Lung (tissue), 12 donors: ENCODE data around the gene ALKBH5. TPM values are rescaled to one million over a fixed set of nuclear protein-coding genes. Genes with fewer than 3 reads are reported as not detected.

Experiments
- ATAC-seq: fragments of 200-7000 bp; cut with Tn5 transposase; one replicate; pipeline ENCODE4 v1.9.1; 2020; ENCODE audit warnings: moderate number of reproducible peaks; ENCODE audit not compliant: insufficient read depth, low FRiP score
- DNase-seq, 3 donors: peaks; one replicate each; pipeline ENCODE4 v3.0.0-alpha.2; 2013 to 2017
- H3K27ac ChIP-seq, 2 donors: one replicate each; pipeline ENCODE4 v1.5.1; 2013; ENCODE audit warnings: mild to moderate bottlenecking in 2 of 2, moderate library complexity in 2 of 2, control low read depth in 1 of 2, inconsistent platforms in 1 of 2, low read depth in 1 of 2, low read length in 1 of 2
- H3K27me3 ChIP-seq, 3 donors: one replicate each; pipeline ENCODE4 v1.5.1; 2013; ENCODE audit warnings: low read length in 2 of 3; ENCODE audit not compliant: control insufficient read depth in 3 of 3, insufficient read depth in 3 of 3
- H3K36me3 ChIP-seq, 4 donors: one replicate each; pipeline ENCODE4 v1.5.1; 2013; ENCODE audit warnings: low read length in 4 of 4, mild to moderate bottlenecking in 1 of 4, moderate library complexity in 1 of 4; ENCODE audit not compliant: control insufficient read depth in 4 of 4, insufficient read depth in 4 of 4
- H3K4me1 ChIP-seq, 5 donors: one replicate each; pipeline ENCODE4 v1.5.1; 2013; ENCODE audit warnings: low read length in 5 of 5, mild to moderate bottlenecking in 2 of 5, moderate library complexity in 1 of 5; ENCODE audit not compliant: control insufficient read depth in 5 of 5, insufficient read depth in 5 of 5
- H3K4me3 ChIP-seq: one replicate; pipeline ENCODE4 v1.5.1; 2013; ENCODE audit warnings: mild to moderate bottlenecking, control low read depth, moderate library complexity
- H3K9ac ChIP-seq, 2 donors: one replicate each; pipeline ENCODE4 v1.5.1; 2013; ENCODE audit warnings: low read length in 2 of 2, control low read depth in 1 of 2; ENCODE audit not compliant: insufficient read depth in 1 of 2
- H3K9me3 ChIP-seq, 4 donors: one replicate each; pipeline ENCODE4 v1.5.1; 2013; ENCODE audit warnings: low read length in 3 of 4, mild to moderate bottlenecking in 1 of 4, moderate library complexity in 1 of 4; ENCODE audit not compliant: control insufficient read depth in 4 of 4, insufficient read depth in 3 of 4
- CTCF ChIP-seq: IDR thresholded peaks from 2 replicates; pipeline ENCODE4 v1.5.1; 2012; ENCODE audit warnings: mild to moderate bottlenecking; ENCODE audit errors: control extremely low read depth, extremely low read depth
- WGBS, 2 donors: extraction: QIAGEN DNeasy Blood & Tissue Kit; methylation state at CpG; one replicate each; pipeline ENCODE4 v1.1.7; 2013; 5-methylcytosine and 5-hydroxymethylcytosine counted together
- polyA plus RNA-seq, 2 donors: library from polyadenylated mRNA; stranded (reverse); fragments of 200-250 nt; gene quantifications; one replicate each; pipeline ENCODE4 v1.2.1, GENCODE V29; 2013
- total RNA-seq, 2 donors: library from RNA; depleted of rRNA in 1 of 2; stranded (reverse); fragments of >200 nt in 1 of 2; gene quantifications; one replicate each; pipeline ENCODE4 v1.2.1, GENCODE V29; 2014 to 2021
- donor health status: control.
- donor health status: control.
- donor health status: Bipolar disorder and iron deficiency.
- donor health status: healthy.
- donor health status: DM: yes; HTN: yes; CAD: no.

The ALKBH5 gene
- total and polyA plus RNA-seq, 4 donors, result 30.2 to 104 (median 59.8) TPM

- Histone ChIP-seq H3K36me3 (peaks cover 6 to 31% (median 12%) of the 10 kb centered on the region in 4 donors), H3K4me1 (peaks cover 15 to 34% (median 18%) of the 10 kb centered on the region in 5 donors), H3K9me3 (no peaks in the 10 kb centered on the region), H3K9ac (peak within 1 kb of the TSS; percentile 55 to 65), H3K4me3 (peak within 1 kb of the TSS; percentile 91), H3K27me3 (no peaks in the 10 kb centered on the region), H3K27ac (peak within 1 kb of the TSS; percentile 97 to 98)
- 0 to 1% methylated on average over 47 to 71 of the region's 71 CpGs for WGBS, 2 donors
- DNase-seq (peak; percentile 43 to 46 (median 45)), ATAC-seq (peak; percentile 76)
- no peak for TF ChIP-seq CTCF
Measured at GRCh38 chr17:18258356-18259038, 74.9 kb downstream of the ALKBH5 start, which contains the start of gene FLII. Gene FLII, minus strand, starts transcription at chr17:18258738. Its CDS starts 48 bp downstream, at chr17:18258690.

Other genes starting within 250 kb of the ALKBH5 start
- 10 to 100 TPM; 45.1 to 56.5 TPM for gene TOM1L2, start 211.4 kb upstream of the ALKBH5 start, total RNA-seq
- gene TOM1L2, start 211.4 kb upstream of the ALKBH5 start, polyA plus RNA-seq, result 10 to 100 TPM; 21.5 to 26.5 TPM
- 10 to 100 TPM; 19.7 to 29.5 TPM for gene DRC3, start 211.0 kb upstream of the ALKBH5 start, total RNA-seq
- 1 to 10 TPM; 6.6 to 7.2 TPM for gene DRC3, start 211.0 kb upstream of the ALKBH5 start, polyA plus RNA-seq
- 10 to 100 TPM; 17.7 to 32.9 TPM for gene ATPAF2, start 144.7 kb upstream of the ALKBH5 start, total RNA-seq
- gene ATPAF2, start 144.7 kb upstream of the ALKBH5 start, polyA plus RNA-seq, result 10 to 100 TPM; 22.8 to 23.7 TPM
- 1 to 10 TPM; 6.5 to 7.2 TPM for gene GID4, start 144.4 kb upstream of the ALKBH5 start, total RNA-seq
- gene GID4, start 144.4 kb upstream of the ALKBH5 start, polyA plus RNA-seq, result 1 to 10 TPM; 3.9 to 4.0 TPM
- gene DRG2, start 95.9 kb upstream of the ALKBH5 start, total RNA-seq, result 10 to 100 TPM; 28.6 to 41.3 TPM
- 10 to 100 TPM; 32.7 to 38.5 TPM for gene DRG2, start 95.9 kb upstream of the ALKBH5 start, polyA plus RNA-seq
- gene MYO15A, start 75.1 kb upstream of the ALKBH5 start, total RNA-seq, result 1 to 10 TPM; 2.1 to 2.4 TPM
- gene MYO15A, start 75.1 kb upstream of the ALKBH5 start, polyA plus RNA-seq, result 1 to 10 TPM in 1 of 2 donors, under 1 TPM in 1; 0.56 to 2.7 TPM
- gene LLGL1, start 41.8 kb downstream of the ALKBH5 start, total RNA-seq, result 10 to 100 TPM; 14.7 to 21.8 TPM
- 1 to 10 TPM; 7.1 to 9.5 TPM for gene LLGL1, start 41.8 kb downstream of the ALKBH5 start, polyA plus RNA-seq
- gene FLII, start 74.9 kb downstream of the ALKBH5 start, total RNA-seq, result 100 to 1,000 TPM; 152 to 391 TPM
- gene FLII, start 74.9 kb downstream of the ALKBH5 start, polyA plus RNA-seq, result 100 to 1,000 TPM; 234 to 298 TPM
- 10 to 100 TPM; 15.5 to 24.1 TPM for gene MIEF2, start 76.8 kb downstream of the ALKBH5 start, total RNA-seq
- 10 to 100 TPM in 1 of 2 donors, 1 to 10 TPM in 1; 7.3 to 10.8 TPM for gene MIEF2, start 76.8 kb downstream of the ALKBH5 start, polyA plus RNA-seq
- gene TOP3A, start 131.2 kb downstream of the ALKBH5 start, total RNA-seq, result 10 to 100 TPM; 36.5 to 41.4 TPM
- 10 to 100 TPM; 14.6 to 17.0 TPM for gene TOP3A, start 131.2 kb downstream of the ALKBH5 start, polyA plus RNA-seq
- gene SMCR8, start 131.5 kb downstream of the ALKBH5 start, total RNA-seq, result 10 to 100 TPM; 17.4 to 20.9 TPM
- 10 to 100 TPM in 1 of 2 donors, 1 to 10 TPM in 1; 4.2 to 12.7 TPM for gene SMCR8, start 131.5 kb downstream of the ALKBH5 start, polyA plus RNA-seq
- 10 to 100 TPM; 14.2 to 42.3 TPM for gene SHMT1, start 179.7 kb downstream of the ALKBH5 start, total RNA-seq
- 10 to 100 TPM; 21.9 to 28.7 TPM for gene SHMT1, start 179.7 kb downstream of the ALKBH5 start, polyA plus RNA-seq
- gene EVPLL, start 193.9 kb downstream of the ALKBH5 start, total RNA-seq, result 1 to 10 TPM; 1.1 to 4.0 TPM
- gene EVPLL, start 193.9 kb downstream of the ALKBH5 start, polyA plus RNA-seq, result 1 to 10 TPM; 2.0 to 4.3 TPM